Fibroblast of gingiva (primary cell): ENCODE results near the gene ASTN2.

ENCODE experiments used
- DNase-seq: peaks from one replicate; pipeline ENCODE4 v3.0.0-alpha.2; 2011; ENCODE audit warnings: low read depth

The ASTN2 gene

GRCh38 chr9:116379821-116380220 is 1035.0 kb downstream of the ASTN2 start:
- DNase-seq: no peak

GRCh38 chr9:116378873-116379272 is 1036.0 kb downstream of the ASTN2 start:
- DNase-seq: no peak

DNA sequence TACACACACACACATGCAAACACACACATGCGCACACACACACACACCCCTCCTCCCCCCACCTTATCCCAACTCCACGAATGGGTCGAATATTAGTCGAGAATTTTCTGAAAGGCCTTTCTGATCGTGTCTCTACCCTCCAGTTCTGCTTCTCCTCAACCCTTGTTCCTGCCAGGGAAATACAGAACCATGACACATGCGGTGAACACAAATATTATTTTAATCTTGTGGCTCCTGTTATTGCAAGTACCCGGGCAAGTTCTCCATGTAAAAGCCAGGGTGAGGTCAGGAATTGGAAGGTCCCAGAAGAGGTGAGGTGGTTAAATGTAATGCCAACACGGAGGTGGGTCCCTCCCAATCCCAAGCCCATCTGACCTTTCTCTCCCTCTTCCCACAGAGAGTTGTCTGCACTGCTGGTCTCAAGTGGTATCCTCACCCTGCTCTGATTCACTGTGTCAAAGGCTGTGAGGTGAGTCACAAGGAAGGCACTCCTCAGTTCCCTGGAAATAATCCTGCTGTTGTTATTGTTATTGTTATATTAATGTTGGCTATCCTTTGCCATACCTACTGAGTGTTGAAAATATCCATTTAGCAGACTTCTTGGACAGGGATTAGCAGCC is 1037.6 kb downstream of the ASTN2 start:
- DNase-seq: peak; percentile 42
